GM12891 (cell line): Measurements from ENCODE around the gene TANGO6.

Source experiments
- DNase-seq: peaks from one replicate; pipeline ENCODE4 v3.0.0; 2011; ENCODE audit warnings: low spot score; ENCODE audit not compliant: insufficient read length
- FAIRE-seq: peaks from 2 replicates; lab custom pipeline; 2011; peaks lifted over from hg19 to GRCh38; lab: Jason Lieb, UNC
- PAX5 ChIP-seq: IDR thresholded peaks from 2 replicates; pipeline ENCODE4 v1.6.1; 2011; ENCODE audit warnings: low read length, moderate library complexity, mild to moderate bottlenecking; ENCODE audit not compliant: insufficient read depth, severe bottlenecking
- POLR2A ChIP-seq: IDR thresholded peaks from 2 replicates; pipeline ENCODE4 v1.6.1; 2011; ENCODE audit warnings: low read depth, low read length, control low read depth
- POLR2AphosphoS5 ChIP-seq: IDR thresholded peaks from 2 replicates; pipeline ENCODE4 v1.6.1; 2011; ENCODE audit warnings: low read depth, low read length, control low read depth
- POU2F2 ChIP-seq: IDR thresholded peaks from 2 replicates; pipeline ENCODE4 v1.6.1; 2011; ENCODE audit warnings: low read depth, mild to moderate bottlenecking, control low read depth, low read length, moderate library complexity
- SPI1 ChIP-seq: IDR thresholded peaks from 2 replicates; pipeline ENCODE4 v1.6.1; 2011; ENCODE audit warnings: low read depth, low read length, control low read depth
- TAF1 ChIP-seq: IDR thresholded peaks from 2 replicates; pipeline ENCODE4 v1.6.1; 2011; ENCODE audit warnings: low read depth, low read length, control low read depth

The TANGO6 gene

DNA sequence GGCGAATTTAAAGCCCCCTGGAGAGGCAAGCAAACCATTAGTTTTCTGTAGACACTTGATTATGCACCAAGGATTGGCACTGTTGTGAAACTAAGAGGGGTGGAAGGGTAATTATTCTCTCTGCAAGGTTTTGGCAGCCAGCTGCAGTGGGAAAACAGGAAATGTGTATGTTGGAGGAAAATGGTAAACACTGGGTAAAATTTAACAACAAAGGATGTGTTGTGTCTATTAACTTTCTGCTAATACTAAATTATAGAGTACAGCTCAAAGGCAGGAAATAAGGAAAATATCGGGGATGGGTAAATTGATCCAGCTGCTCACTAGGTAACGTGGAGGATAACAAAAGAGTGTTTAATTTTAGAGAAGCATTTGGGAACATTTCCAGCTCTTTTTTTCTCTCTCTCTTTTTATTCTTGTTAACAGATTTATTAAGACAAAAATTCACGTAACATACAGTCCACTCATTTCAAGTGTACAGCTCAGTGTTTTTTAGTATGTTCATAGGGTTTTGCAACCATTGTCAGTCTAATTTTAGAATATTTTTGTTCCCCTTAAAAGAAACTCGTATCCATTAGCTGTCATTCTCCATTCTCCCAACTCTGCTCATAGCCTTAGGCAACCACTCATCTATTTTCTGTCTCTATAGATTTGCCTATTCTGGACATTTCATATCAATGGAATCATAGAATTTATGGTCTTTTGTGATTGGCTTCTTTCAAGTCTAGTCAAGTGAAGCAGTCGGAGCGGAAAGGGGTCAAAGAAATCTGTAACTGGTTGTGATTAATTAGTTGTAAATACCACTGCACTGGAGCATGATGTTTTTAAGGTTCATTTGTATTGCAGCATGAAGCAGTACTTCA, 41.8 kb downstream of the TANGO6 start:
- no peak for FAIRE-seq
- no peak for DNase-seq
- TF ChIP-seq POU2F2 (no peak), PAX5 (no peak), POLR2A (no peak), TAF1 (no peak), SPI1 (no peak), POLR2AphosphoS5 (no peak)

- FAIRE-seq (no peak), DNase-seq (no peak)
- TF ChIP-seq TAF1 (no peak), PAX5 (no peak), POLR2A (no peak), POLR2AphosphoS5 (no peak)
Measured at GRCh38 chr16:68887107-68887506, 43.8 kb downstream of the TANGO6 start.

GRCh38 chr16:68889508-68890150, 46.3 kb downstream of the TANGO6 start:
- FAIRE-seq (no peak), DNase-seq (no peak)

DNA sequence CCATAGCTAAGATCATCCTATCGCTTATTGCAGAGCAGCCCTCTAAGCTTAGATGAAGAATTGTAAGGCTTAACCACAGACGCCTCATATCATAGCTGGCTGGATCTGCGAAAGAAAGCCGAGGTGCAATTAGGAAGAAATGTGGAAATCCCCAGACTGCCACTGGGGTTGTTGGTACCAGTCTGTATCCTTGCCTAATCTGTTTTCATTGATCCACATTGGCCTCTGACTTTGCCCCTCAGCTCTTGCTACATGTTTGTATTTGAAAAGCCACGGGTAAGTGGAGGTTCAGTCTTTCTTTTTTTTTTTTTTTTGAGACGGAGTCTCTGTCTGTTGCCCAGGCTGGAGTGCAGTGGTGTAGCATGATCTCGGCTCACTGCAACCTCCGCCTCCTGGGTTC, 48.9 kb downstream of the TANGO6 start:
- FAIRE-seq = no peak
- DNase-seq = no peak
- TF ChIP-seq POU2F2 (no peak), TAF1 (no peak), SPI1 (no peak), POLR2A (no peak), PAX5 (no peak), POLR2AphosphoS5 (no peak)

More at GRCh38 chr16:68889508-68890150, 46.3 kb downstream of the TANGO6 start:
- TF ChIP-seq POLR2A (no peak), SPI1 (no peak), PAX5 (no peak), POLR2AphosphoS5 (no peak), TAF1 (no peak), POU2F2 (no peak)

GRCh38 chr16:68892898-68893297, 49.6 kb downstream of the TANGO6 start:
- FAIRE-seq (no peak), DNase-seq (no peak)
- TF ChIP-seq PAX5 = no peak
- no peak for TF ChIP-seq SPI1
- no peak for TF ChIP-seq POLR2AphosphoS5
- no peak for TF ChIP-seq TAF1
- no peak for TF ChIP-seq POLR2A
- no peak for TF ChIP-seq POU2F2

GRCh38 chr16:68893710-68894705, 50.7 kb downstream of the TANGO6 start:
- FAIRE-seq = no peak
- TF ChIP-seq PAX5 (no peak), SPI1 (no peak), POU2F2 (no peak), POLR2A (no peak), POLR2AphosphoS5 (no peak), TAF1 (no peak)
- DNase-seq = no peak

- DNase-seq = no peak
- FAIRE-seq = no peak
- TF ChIP-seq SPI1 (no peak), POLR2A (no peak), POLR2AphosphoS5 (no peak), PAX5 (no peak), TAF1 (no peak)
Measured at GRCh38 chr16:68894714-68895113, 51.4 kb downstream of the TANGO6 start.

GRCh38 chr16:68898026-68898425, 54.7 kb downstream of the TANGO6 start:
- FAIRE-seq (no peak), DNase-seq (no peak)
- no peak for TF ChIP-seq TAF1
- TF ChIP-seq SPI1 = no peak
- TF ChIP-seq PAX5 = no peak
- no peak for TF ChIP-seq POLR2AphosphoS5
- TF ChIP-seq POLR2A = no peak

DNA sequence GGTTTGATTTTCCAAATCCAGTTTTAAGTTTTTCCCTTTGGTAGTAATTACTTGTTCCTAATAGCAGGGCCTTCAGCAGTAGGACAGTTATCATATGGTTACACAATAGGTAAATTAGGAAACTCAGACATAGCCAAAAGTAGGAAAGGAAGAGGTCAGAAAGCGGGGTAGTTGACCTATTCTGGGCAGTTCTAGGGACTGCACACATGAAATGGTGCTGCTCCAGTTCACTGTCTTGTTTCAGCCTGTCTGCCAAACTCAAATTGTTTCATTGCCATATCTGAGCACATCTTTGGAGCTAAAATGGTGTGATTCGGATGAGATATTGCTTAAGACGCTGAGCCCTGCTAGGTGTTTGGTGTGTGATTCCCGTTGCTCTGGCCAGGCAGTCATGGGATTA, 56.7 kb downstream of the TANGO6 start:
- no peak for TF ChIP-seq TAF1
- TF ChIP-seq SPI1 = no peak
- no peak for TF ChIP-seq PAX5
- no peak for TF ChIP-seq POU2F2
- TF ChIP-seq POLR2AphosphoS5 = no peak
- no peak for TF ChIP-seq POLR2A
- FAIRE-seq = no peak
- no peak for DNase-seq
